Glomerular endothelial cell (primary cell): ENCODE data around the gene TSEN15. TPM values are rescaled to one million over a fixed set of nuclear protein-coding genes. Genes with fewer than 3 reads are reported as not detected.
"Not testable (repeated sequence)": the region's sequence is repeated elsewhere in the genome, so short reads cannot be mapped to it uniquely, and the experiment has no call there.

Source experiments
- DNase-seq: peaks from one replicate; pipeline ENCODE4 v3.0.0-alpha.2; 2011; ENCODE audit warnings: low read depth, low spot score; ENCODE audit errors: extremely low read depth
- total RNA-seq: library from RNA; depleted of rRNA; stranded (reverse); fragments of >200 nt; gene quantifications from 2 replicates; pipeline ENCODE4 v1.2.3, GENCODE V29; 2015

TSEN15 gene
- total RNA-seq, 1 donor from 2014 or later: 30.8 TPM

- no peak for DNase-seq
These were observed 20.5 kb upstream of the TSEN15 start for GRCh38 chr1:184031092-184031408.

GRCh38 chr1:184031409-184032107, 20.0 kb upstream of the TSEN15 start:
- no peak for DNase-seq

GRCh38 chr1:184032306-184032929, 19.1 kb upstream of the TSEN15 start:
- no peak for DNase-seq

- no peak for DNase-seq
These were observed 18.6 kb upstream of the TSEN15 start for GRCh38 chr1:184032930-184033418.

GRCh38 chr1:184033711-184034167, 17.8 kb upstream of the TSEN15 start:
- no peak for DNase-seq

- no peak for DNase-seq
These were observed 16.7 kb upstream of the TSEN15 start for GRCh38 chr1:184034761-184035379.

GRCh38 chr1:184035719-184036516, 15.6 kb upstream of the TSEN15 start:
- DNase-seq: no peak

GRCh38 chr1:184036517-184036949, 15.0 kb upstream of the TSEN15 start:
- no peak for DNase-seq

GRCh38 chr1:184037849-184038591, 13.5 kb upstream of the TSEN15 start:
- no peak for DNase-seq

GRCh38 chr1:184039126-184039525, 12.4 kb upstream of the TSEN15 start:
- DNase-seq: no peak

GRCh38 chr1:184041731-184042130, 9.8 kb upstream of the TSEN15 start:
- no peak for DNase-seq

- not testable (repeated sequence) for DNase-seq
These were observed 8.2 kb upstream of the TSEN15 start for GRCh38 chr1:184043315-184043714.

GRCh38 chr1:184044603-184045376, 6.7 kb upstream of the TSEN15 start:
- DNase-seq: no peak

GRCh38 chr1:184047541-184047940, 4.0 kb upstream of the TSEN15 start:
- DNase-seq: not testable (repeated sequence)

- no peak for DNase-seq
These were observed 2.8 kb upstream of the TSEN15 start for GRCh38 chr1:184048561-184049240.

- no peak for DNase-seq
These were observed 2.2 kb upstream of the TSEN15 start for GRCh38 chr1:184049291-184049690.

GRCh38 chr1:184049836-184050468, 1.6 kb upstream of the TSEN15 start:
- no peak for DNase-seq

GRCh38 chr1:184050636-184051035, 894 bp upstream of the TSEN15 start:
- DNase-seq: no peak

- DNase-seq: no peak
These were observed 419 bp upstream of the TSEN15 start for GRCh38 chr1:184051138-184051484.
